ENCODE data around the gene FHIT. TPM values are rescaled to one million over a fixed set of nuclear protein-coding genes. Genes with fewer than 3 reads are reported as not detected.

FHIT gene
- total RNA-seq, 4 donors from 2014 or later: 3.2 to 10.9 (median 6.4) TPM

DNA sequence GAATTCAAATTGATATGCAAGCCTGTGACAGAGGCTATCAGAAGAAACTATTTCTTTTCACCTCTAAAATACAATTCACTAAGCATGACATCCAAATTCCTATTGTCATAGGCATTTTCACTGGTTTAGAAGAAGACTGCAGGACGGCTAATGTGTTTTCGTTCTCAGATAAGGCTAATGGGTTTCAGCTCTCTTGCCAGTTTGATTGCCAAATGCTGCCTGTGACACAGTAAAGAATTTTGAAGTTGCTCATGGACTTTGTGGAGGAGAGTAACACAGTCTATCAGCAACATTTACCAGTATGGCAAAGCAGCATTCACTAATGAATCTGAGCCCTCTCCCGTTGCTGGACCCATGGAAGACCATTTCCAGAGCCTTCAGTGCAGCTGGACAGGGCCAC, 948.1 kb downstream of the FHIT start:
- DNase-seq (ENCODE audit: low spot score) (no peak), ATAC-seq (ENCODE audit: low FRiP score) (peak; percentile 37)
- TF ChIP-seq, protein P1, sequence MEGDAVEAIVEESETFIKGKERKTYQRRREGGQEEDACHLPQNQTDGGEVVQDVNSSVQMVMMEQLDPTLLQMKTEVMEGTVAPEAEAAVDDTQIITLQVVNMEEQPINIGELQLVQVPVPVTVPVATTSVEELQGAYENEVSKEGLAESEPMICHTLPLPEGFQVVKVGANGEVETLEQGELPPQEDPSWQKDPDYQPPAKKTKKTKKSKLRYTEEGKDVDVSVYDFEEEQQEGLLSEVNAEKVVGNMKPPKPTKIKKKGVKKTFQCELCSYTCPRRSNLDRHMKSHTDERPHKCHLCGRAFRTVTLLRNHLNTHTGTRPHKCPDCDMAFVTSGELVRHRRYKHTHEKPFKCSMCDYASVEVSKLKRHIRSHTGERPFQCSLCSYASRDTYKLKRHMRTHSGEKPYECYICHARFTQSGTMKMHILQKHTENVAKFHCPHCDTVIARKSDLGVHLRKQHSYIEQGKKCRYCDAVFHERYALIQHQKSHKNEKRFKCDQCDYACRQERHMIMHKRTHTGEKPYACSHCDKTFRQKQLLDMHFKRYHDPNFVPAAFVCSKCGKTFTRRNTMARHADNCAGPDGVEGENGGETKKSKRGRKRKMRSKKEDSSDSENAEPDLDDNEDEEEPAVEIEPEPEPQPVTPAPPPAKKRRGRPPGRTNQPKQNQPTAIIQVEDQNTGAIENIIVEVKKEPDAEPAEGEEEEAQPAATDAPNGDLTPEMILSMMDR (IDR thresholded peaks at IDR 0.05): no peak

DNA sequence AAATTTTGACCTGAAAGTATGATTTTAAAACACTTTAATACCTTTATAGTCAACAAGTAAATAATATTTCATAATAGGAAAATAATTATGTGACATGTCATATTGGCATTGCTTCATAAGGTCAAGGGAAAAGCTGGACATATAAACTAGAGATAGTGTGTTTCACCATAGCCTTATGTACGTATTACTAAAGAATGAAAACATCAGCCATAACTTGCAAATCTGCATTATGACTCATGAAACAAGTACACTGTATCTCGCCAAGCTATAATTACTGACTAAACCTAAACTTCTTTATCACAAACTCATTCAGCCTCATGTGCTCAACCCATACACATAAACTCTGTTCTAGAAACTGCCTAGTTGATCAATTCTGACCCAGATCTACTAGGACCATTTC, 950.1 kb downstream of the FHIT start:
- TF ChIP-seq, protein P1 (IDR thresholded peaks at IDR 0.05): no peak
- DNase-seq (ENCODE audit: low spot score): no peak
- no peak for ATAC-seq (ENCODE audit: low FRiP score)

DNA sequence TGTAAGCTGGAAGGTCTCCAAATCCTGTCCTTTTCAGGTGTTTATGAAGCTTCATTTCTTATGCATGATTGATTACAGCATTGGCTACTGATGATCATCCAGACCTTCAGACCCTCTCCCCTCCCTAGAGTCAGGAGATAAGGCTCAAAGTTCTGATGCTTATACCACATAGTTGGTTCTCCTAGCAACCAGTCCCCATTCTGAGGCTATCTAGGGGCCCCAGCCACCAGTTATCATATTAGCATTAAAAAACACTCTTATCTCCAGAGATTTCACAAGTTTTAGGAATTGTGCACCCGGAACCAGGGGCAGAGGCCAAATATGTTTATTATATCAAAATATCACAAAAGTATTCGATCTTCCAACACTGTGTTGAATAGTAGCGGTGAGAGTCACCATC, 953.1 kb downstream of the FHIT start:
- TF ChIP-seq, protein P1 (IDR thresholded peaks at IDR 0.05): no peak
- ATAC-seq (ENCODE audit: low FRiP score): no peak
- no peak for DNase-seq (ENCODE audit: low spot score)

DNA sequence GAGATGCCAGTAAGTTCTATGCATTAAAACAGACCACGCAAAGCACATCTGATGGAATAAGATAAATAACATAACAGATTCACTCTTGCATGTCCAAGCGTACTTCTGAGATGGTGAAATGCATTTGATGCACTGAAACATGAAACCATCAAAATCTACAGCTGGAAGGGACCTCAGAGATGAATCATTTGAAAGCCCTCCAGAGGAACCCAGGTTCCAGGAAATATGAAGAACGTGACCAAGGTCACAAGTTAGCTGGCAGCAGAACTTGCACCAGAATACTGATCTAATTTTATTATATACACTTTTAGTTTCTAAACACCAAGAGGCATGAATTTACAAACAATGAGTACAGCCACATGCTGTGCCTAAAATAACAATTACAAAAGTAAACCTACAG, 957.1 kb downstream of the FHIT start:
- TF ChIP-seq, protein P1 (IDR thresholded peaks at IDR 0.05): no peak
- no peak for ATAC-seq (ENCODE audit: low FRiP score)

DNA sequence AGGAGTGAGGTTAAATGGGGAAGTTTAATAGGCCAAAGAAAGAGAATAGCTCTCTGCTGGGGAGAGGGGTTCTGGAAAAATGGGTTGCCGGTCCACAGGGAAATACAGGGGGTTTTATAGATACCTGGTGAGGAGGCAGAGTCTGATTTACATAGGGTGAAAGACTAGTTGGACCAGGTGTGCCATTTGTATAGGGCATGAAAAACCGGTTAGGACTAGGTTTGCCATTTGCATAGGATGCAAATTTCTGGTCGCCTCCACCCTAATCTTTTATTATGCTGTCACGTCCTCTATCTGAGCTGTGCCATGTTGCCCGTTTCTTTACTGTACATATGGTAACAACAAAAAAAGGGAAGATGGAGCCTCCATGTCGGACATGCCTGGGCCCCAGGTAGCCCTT, 960.1 kb downstream of the FHIT start:
- no peak for ATAC-seq (ENCODE audit: low FRiP score)
- TF ChIP-seq, protein P1 (IDR thresholded peaks at IDR 0.05): no peak
- no peak for DNase-seq (ENCODE audit: low spot score)

More for the DNA sequence above, 957.1 kb downstream of the FHIT start:
- no peak for DNase-seq (ENCODE audit: low spot score)

DNA sequence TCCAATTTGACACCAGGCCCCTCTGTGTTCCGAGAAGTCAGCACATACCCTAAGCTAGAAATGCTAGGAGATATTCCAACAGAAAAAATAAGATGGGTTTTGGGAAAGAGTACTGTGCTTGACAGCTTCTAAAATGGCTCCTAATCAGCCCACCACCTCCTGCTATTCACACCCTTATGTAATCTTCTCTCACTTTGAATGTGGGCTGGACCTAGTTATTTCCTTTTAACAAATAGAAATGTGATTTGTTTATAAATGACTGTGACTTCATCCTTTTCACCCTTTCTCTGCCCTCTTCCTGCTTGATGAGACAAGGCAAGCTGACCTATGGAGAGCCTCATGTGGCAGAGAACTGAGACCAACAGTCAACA, 961.1 kb downstream of the FHIT start:
- TF ChIP-seq, protein P1 (IDR thresholded peaks at IDR 0.05): no peak
- no peak for ATAC-seq (ENCODE audit: low FRiP score)
- DNase-seq (ENCODE audit: low spot score): no peak

DNA sequence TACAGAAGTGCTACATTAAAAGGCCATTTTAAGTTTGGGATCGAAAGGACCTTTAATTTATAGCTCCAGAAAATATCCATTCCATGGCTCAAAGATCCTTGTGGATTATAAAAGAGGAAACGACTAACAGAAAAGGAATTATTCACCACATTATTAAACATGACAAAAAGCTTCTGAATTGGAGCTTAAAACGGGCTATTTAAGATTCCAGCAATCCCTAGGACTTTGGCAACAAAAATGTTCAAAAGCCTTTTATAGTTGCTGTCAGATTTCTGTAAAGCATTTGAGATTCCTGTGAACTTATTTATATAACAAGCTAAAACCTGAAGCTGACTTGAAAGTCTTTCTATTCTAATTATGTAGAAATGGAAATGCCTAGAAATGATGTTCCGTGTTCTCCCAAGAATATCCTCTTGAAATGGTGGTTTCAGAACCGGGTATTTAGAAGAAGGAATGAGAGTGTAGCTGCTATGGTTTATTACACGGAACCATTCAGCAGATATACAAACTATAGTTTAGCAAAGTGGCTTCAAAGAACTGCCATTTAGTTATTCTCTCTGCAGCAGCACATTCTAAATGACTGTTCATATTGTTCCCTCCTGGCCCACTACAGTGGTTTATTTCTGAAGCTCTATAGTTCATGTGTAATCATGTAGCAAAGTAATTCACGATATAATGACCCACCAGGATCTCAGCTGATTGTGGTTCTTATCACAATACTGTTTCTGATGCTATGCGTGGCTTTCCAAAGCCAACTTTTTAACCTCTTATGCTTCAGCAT, 961.7 kb downstream of the FHIT start:
- no peak for ATAC-seq (ENCODE audit: low FRiP score)
- no peak for DNase-seq (ENCODE audit: low spot score)
- TF ChIP-seq, protein P1 (IDR thresholded peaks at IDR 0.05): no peak

All from omental fat pad (tissue), 4 donors.